Ovary (tissue), 9 donors: ENCODE data around the gene RPL38. TPM values are rescaled to one million over a fixed set of nuclear protein-coding genes. Genes with fewer than 3 reads are reported as not detected.

Source experiments
- DNase-seq, 5 donors: peaks; one replicate each; pipeline ENCODE4 v3.0.0-alpha.2; 2019 to 2020
- H3K27ac ChIP-seq, 2 donors: fragments of 200-600 bp; one replicate each; pipeline versions ENCODE4 v1.5.1 to v1.8.0; 2019 to 2022
- H3K27me3 ChIP-seq: fragments of 200-600 bp; one replicate; pipeline ENCODE4 v1.8.0; 2022
- H3K36me3 ChIP-seq: fragments of 200-600 bp; sonication (generic); one replicate; pipeline ENCODE4 v1.5.1; 2019
- H3K4me1 ChIP-seq: one replicate; pipeline ENCODE4 v1.8.1; 2013; ENCODE audit warnings: mild to moderate bottlenecking, moderate library complexity; ENCODE audit not compliant: insufficient read depth
- H3K4me3 ChIP-seq: fragments of 200-600 bp; sonication (generic); one replicate; pipeline ENCODE4 v1.5.1; 2017
- H3K9me3 ChIP-seq, 2 donors: fragments of 200-600 bp in 1 of 2; sonication (generic) in 1 of 2; one replicate each; pipeline versions ENCODE4 v1.5.1 to v1.8.1; 2013 to 2019; ENCODE audit warnings: mild to moderate bottlenecking in 1 of 2, moderate library complexity in 1 of 2
- CTCF ChIP-seq, 3 donors: fragments of 450-650 bp in 2 of 3; fragments of 200-600 bp in 1 of 3; IDR thresholded peaks; one replicate each; pipeline versions ENCODE4 v1.5.1 to v1.8.0; 2016 to 2022; ENCODE audit warnings: antibody characterized with exemption in 3 of 3, mild to moderate bottlenecking in 1 of 3
- EP300 ChIP-seq: sonication (generic); formaldehyde crosslinking; IDR thresholded peaks from one replicate; pipeline ENCODE4 v1.6.1; 2017; ENCODE audit warnings: antibody characterized with exemption
- POLR2A ChIP-seq: fragments of 450-650 bp; IDR thresholded peaks from one replicate; pipeline ENCODE4 v1.6.1; 2017; ENCODE audit warnings: antibody characterized with exemption, mild to moderate bottlenecking, moderate library complexity
- WGBS, 3 donors: extraction: QIAGEN DNeasy Blood & Tissue Kit in 1 of 3; methylation state at CpG; one replicate each; pipeline versions ENCODE4 v1.1.5 to v1.1.7; 2013 to 2017; 5-methylcytosine and 5-hydroxymethylcytosine counted together
- intact Hi-C, 4 donors: fragments of 100-400 bp; cut with DNase I; formaldehyde crosslinking; loops; one replicate each; pipeline versions ENCODE4 v1.11.0 to v1.15.1; 2022 to 2023
- polyA plus RNA-seq, 2 donors: library from polyadenylated mRNA; stranded (reverse); fragments of 200-250 nt in 1 of 2; fragments of 350-450 nt in 1 of 2; fragmentation: Illumina TruSeq in 1 of 2; extraction: RNeasy Lipid Tissue Mini Kit (QIAGEN cat#74804) in 1 of 2; gene quantifications; one replicate each; pipeline ENCODE4 v1.2.3, GENCODE V29; 2013 to 2014
- total RNA-seq, 7 donors: library from RNA; depleted of rRNA in 2 of 7; stranded (reverse); fragments of >200 nt in 2 of 7; fragmentation: NEBNext Ultra II Directional in 3 of 7; extraction: Animal tissue kit (Norgen Biotek cat#: 25700) in 3 of 7; gene quantifications; one replicate each; pipeline versions ENCODE4 v1.1.0 to v1.2.4, GENCODE V29; 2016 to 2023
- donor health status: DM: no; HTN: no; CAD: no; lungs with moderate emphysema.
- donor health status: DM: no; HTN: no; CAD: no.
- donor health status: Bipolar disorder and iron deficiency.
- donor health status: DM: yes; HTN: yes; CAD: no.
- donor health status: DM: no; HTN: no; CAD: no.
- donor health status: DM: yes; HTN: yes; CAD: no.

The RPL38 gene
- total and polyA plus RNA-seq, 9 donors: 861 to 2,696 (median 1,849) TPM

GRCh38 chr17:74200112-74200511 lies 3.4 kb upstream of the RPL38 start:
- Histone ChIP-seq H3K9me3 (no peaks in the 10 kb centered on the region), H3K4me3 (no peak overlapping the region), H3K27me3 (no peaks in the 10 kb centered on the region), H3K4me1 (peaks cover 4% of the 10 kb centered on the region), H3K36me3 (no peaks in the 10 kb centered on the region), H3K27ac (no peak overlapping the region)
- TF ChIP-seq POLR2A (no peak), EP300 (no peak), CTCF (IDR thresholded peaks at IDR 0.05) (no peak)
- DNase-seq: no peak
- intact Hi-C loops: no loop called here
- 40 to 52% (median 44%) methylated on average over 10 of the region's 10 CpGs for WGBS, 3 donors

- intact Hi-C loops: no loop called here
- H3K27me3 ChIP-seq: no peaks in the 10 kb centered on the region
- peaks cover 6% of the 10 kb centered on the region for H3K4me1 ChIP-seq
- TF ChIP-seq POLR2A (no peak), EP300 (no peak), CTCF (IDR thresholded peaks at IDR 0.05) (no peak)
- no peaks in the 10 kb centered on the region for H3K36me3 ChIP-seq
- no peak overlapping the region for H3K27ac ChIP-seq
- DNase-seq: no peak
- H3K9me3 ChIP-seq: no peaks in the 10 kb centered on the region
- no peak overlapping the region for H3K4me3 ChIP-seq
- 7 to 16% (median 14%) methylated on average over 8 of the region's 8 CpGs for WGBS, 3 donors
These were observed 2.2 kb upstream of the RPL38 start for GRCh38 chr17:74201250-74201649.

GRCh38 chr17:74201948-74202347 lies 1.5 kb upstream of the RPL38 start:
- 59 to 69% (median 59%) methylated on average over 10 of the region's 10 CpGs for WGBS, 3 donors
- DNase-seq: no peak
- Histone ChIP-seq H3K4me3 (no peak overlapping the region), H3K4me1 (peaks cover 6% of the 10 kb centered on the region), H3K27me3 (no peaks in the 10 kb centered on the region), H3K36me3 (no peaks in the 10 kb centered on the region), H3K9me3 (no peaks in the 10 kb centered on the region), H3K27ac (no peak overlapping the region)
- TF ChIP-seq EP300: no peak
- no peak for TF ChIP-seq CTCF (IDR thresholded peaks at IDR 0.05)
- no peak for TF ChIP-seq POLR2A
- intact Hi-C loops: no loop called here

GRCh38 chr17:74202938-74203337 lies 540 bp upstream of the RPL38 start:
- H3K27me3 ChIP-seq: no peaks in the 10 kb centered on the region
- 23 to 33% (median 27%) methylated on average over 15 of the region's 15 CpGs for WGBS, 3 donors
- H3K36me3 ChIP-seq: no peaks in the 10 kb centered on the region
- intact Hi-C loops: no loop called here
- peak in 1 of 5 donors; percentile 39 for DNase-seq
- no peak overlapping the region for H3K27ac ChIP-seq
- TF ChIP-seq CTCF (IDR thresholded peaks at IDR 0.05) (no peak), EP300 (no peak), POLR2A (no peak)
- peaks cover 6% of the 10 kb centered on the region for H3K4me1 ChIP-seq
- H3K4me3 ChIP-seq: no peak overlapping the region
- no peaks in the 10 kb centered on the region for H3K9me3 ChIP-seq
